Measurements from ENCODE around the gene NFASC. TPM values are rescaled to one million over a fixed set of nuclear protein-coding genes. Genes with fewer than 3 reads are reported as not detected.
A peak's percentile ranks its signal among the peaks of the same experiment; 100 is the strongest.

The NFASC gene
- total RNA-seq, 8 experiments from 2014 or later, result 0.56 to 85.7 (median 43.3) TPM

GRCh38 chr1:204837440-204838084 is 33.1 kb upstream of the NFASC start:
- H3K27ac ChIP-seq, result no peak overlapping the region
- no peak overlapping the region for H3K4me3 ChIP-seq
- in situ Hi-C loops (cut with MboI; ENCODE audit: low pct_unique_long_range_greater_than_20kb in 2 of 9, low sequenced_read_pairs in 9 of 9, unreplicated experiment in 9 of 9), result loop anchor here in 2 of 9 experiments (25.0 kb wide), 1 partner anchor 100 kb away; no protein-coding TSS in a partner anchor
- ATAC-seq (replicated peaks in 6 of 8), result peak in 7 of 8 experiments; percentile 18 to 87 (median 37)
- 24 to 69% (median 30%) methylated on average over 2 to 7 of the region's 7 CpGs; no CpG with 5 or more reads in 1 of the 10 experiments for WGBS, 10 experiments
- H3K4me1 ChIP-seq (replicated peaks in 1 of 2), result peaks cover 35 to 60% of the 10 kb centered on the region in 2 donors

- in situ Hi-C loops (cut with MboI; ENCODE audit: low pct_unique_long_range_greater_than_20kb in 2 of 9, low sequenced_read_pairs in 9 of 9, unreplicated experiment in 9 of 9), result loop anchor here in 2 of 9 experiments (25.0 kb wide), 1 partner anchor 96 kb away; no protein-coding TSS in a partner anchor
- no peak for ATAC-seq (replicated peaks in 6 of 8)
- Histone ChIP-seq H3K27ac (no peak overlapping the region), H3K4me3 (no peak overlapping the region), H3K4me1 (replicated peaks in 1 of 2) (peaks cover 40 to 61% of the 10 kb centered on the region in 2 donors)
- 0 to 73% (median 67%) methylated on average over 1 of the region's 1 CpG; no CpG with 5 or more reads in 7 of the 10 experiments for WGBS, 10 experiments
Measured at GRCh38 chr1:204841316-204841715, 29.3 kb upstream of the NFASC start.

- peaks cover 39 to 61% of the 10 kb centered on the region in 2 donors for H3K4me1 ChIP-seq (replicated peaks in 1 of 2)
- H3K27ac ChIP-seq, result no peak overlapping the region
- in situ Hi-C loops (cut with MboI; ENCODE audit: low pct_unique_long_range_greater_than_20kb in 2 of 9, low sequenced_read_pairs in 9 of 9, unreplicated experiment in 9 of 9), result loop anchor here in 2 of 9 experiments (25.0 kb wide), 1 partner anchor 96 kb away; no protein-coding TSS in a partner anchor
- ATAC-seq (replicated peaks in 6 of 8), result no peak
- 0 to 95% (median 83%) methylated on average over 1 to 2 of the region's 2 CpGs; no CpG with 5 or more reads in 2 of the 10 experiments for WGBS, 10 experiments
- no peak overlapping the region for H3K4me3 ChIP-seq
Measured at GRCh38 chr1:204841798-204842197, 28.9 kb upstream of the NFASC start.

GRCh38 chr1:204842369-204842768 is 28.3 kb upstream of the NFASC start:
- peaks cover 36 to 59% of the 10 kb centered on the region in 2 donors for H3K4me1 ChIP-seq (replicated peaks in 1 of 2)
- 70 to 100% (median 84%) methylated on average over 1 to 3 of the region's 3 CpGs; no CpG with 5 or more reads in 2 of the 10 experiments for WGBS, 10 experiments
- peak in 1 of 8 experiments; percentile 0 for ATAC-seq (replicated peaks in 6 of 8)
- no peak overlapping the region for H3K4me3 ChIP-seq
- in situ Hi-C loops (cut with MboI; ENCODE audit: low pct_unique_long_range_greater_than_20kb in 2 of 9, low sequenced_read_pairs in 9 of 9, unreplicated experiment in 9 of 9), result loop anchor here in 2 of 9 experiments (25.0 kb wide), 1 partner anchor 95 kb away; no protein-coding TSS in a partner anchor
- peak overlapping the region; percentile 78 to 96 for H3K27ac ChIP-seq

GRCh38 chr1:204842892-204843291 is 27.8 kb upstream of the NFASC start:
- peak overlapping the region; percentile 78 to 96 for H3K27ac ChIP-seq
- in situ Hi-C loops (cut with MboI; ENCODE audit: low pct_unique_long_range_greater_than_20kb in 2 of 9, low sequenced_read_pairs in 9 of 9, unreplicated experiment in 9 of 9), result loop anchor here in 2 of 9 experiments (25.0 kb wide), 1 partner anchor 94 kb away; no protein-coding TSS in a partner anchor
- H3K4me3 ChIP-seq, result no peak overlapping the region
- peak in 5 of 8 experiments; percentile 90 to 94 (median 93) for ATAC-seq (replicated peaks in 6 of 8)
- H3K4me1 ChIP-seq (replicated peaks in 1 of 2), result peaks cover 34 to 55% of the 10 kb centered on the region in 2 donors

GRCh38 chr1:204846546-204846945 is 24.1 kb upstream of the NFASC start:
- WGBS, 10 experiments, result 84 to 100% (median 87%) methylated on average over 1 to 3 of the region's 3 CpGs; no CpG with 5 or more reads in 7 of the 10 experiments

GRCh38 chr1:204848579-204848978 is 22.1 kb upstream of the NFASC start:
- 34 to 90% (median 76%) methylated on average over 2 to 5 of the region's 5 CpGs; no CpG with 5 or more reads in 1 of the 10 experiments for WGBS, 10 experiments
- no peak for ATAC-seq (replicated peaks in 6 of 8)
- H3K27ac ChIP-seq, result no peak overlapping the region
- no peak overlapping the region for H3K4me3 ChIP-seq
- peaks cover 23 to 35% of the 10 kb centered on the region in 2 donors for H3K4me1 ChIP-seq (replicated peaks in 1 of 2)
- in situ Hi-C loops (cut with MboI; ENCODE audit: low pct_unique_long_range_greater_than_20kb in 2 of 9, low sequenced_read_pairs in 9 of 9, unreplicated experiment in 9 of 9), result loop anchor here in 2 of 9 experiments (25.0 kb wide), 1 partner anchor 89 kb away; no protein-coding TSS in a partner anchor

More at GRCh38 chr1:204846546-204846945, 24.1 kb upstream of the NFASC start:
- Histone ChIP-seq H3K4me1 (replicated peaks in 1 of 2) (peaks cover 38 to 47% of the 10 kb centered on the region in 2 donors), H3K27ac (no peak overlapping the region), H3K4me3 (no peak overlapping the region)
- in situ Hi-C loops (cut with MboI; ENCODE audit: low pct_unique_long_range_greater_than_20kb in 2 of 9, low sequenced_read_pairs in 9 of 9, unreplicated experiment in 9 of 9), result loop anchor here in 2 of 9 experiments (25.0 kb wide), 1 partner anchor 91 kb away; no protein-coding TSS in a partner anchor
- no peak for ATAC-seq (replicated peaks in 6 of 8)

GRCh38 chr1:204852854-204853253 is 17.8 kb upstream of the NFASC start:
- Histone ChIP-seq H3K4me1 (replicated peaks in 1 of 2) (peaks cover 14 to 21% of the 10 kb centered on the region in 2 donors), H3K4me3 (no peak overlapping the region), H3K27ac (no peak overlapping the region)
- in situ Hi-C loops (cut with MboI; ENCODE audit: low pct_unique_long_range_greater_than_20kb in 2 of 9, low sequenced_read_pairs in 9 of 9, unreplicated experiment in 9 of 9), result no loop called here
- no peak for ATAC-seq (replicated peaks in 6 of 8)
- 0 to 100% (median 70%) methylated on average over 1 to 2 of the region's 2 CpGs; no CpG with 5 or more reads in 5 of the 10 experiments for WGBS, 10 experiments

GRCh38 chr1:204853436-204853835 is 17.2 kb upstream of the NFASC start:
- H3K4me3 ChIP-seq, result no peak overlapping the region
- WGBS, 10 experiments, result 83 to 100% (median 100%) methylated on average over 1 of the region's 1 CpG; no CpG with 5 or more reads in 4 of the 10 experiments
- H3K27ac ChIP-seq, result no peak overlapping the region
- no peak for ATAC-seq (replicated peaks in 6 of 8)
- H3K4me1 ChIP-seq (replicated peaks in 1 of 2), result peaks cover 17 to 20% of the 10 kb centered on the region in 2 donors
- in situ Hi-C loops (cut with MboI; ENCODE audit: low pct_unique_long_range_greater_than_20kb in 2 of 9, low sequenced_read_pairs in 9 of 9, unreplicated experiment in 9 of 9), result no loop called here

- Histone ChIP-seq H3K4me3 (no peak overlapping the region), H3K4me1 (replicated peaks in 1 of 2) (peaks cover 20 to 21% of the 10 kb centered on the region in 2 donors), H3K27ac (no peak overlapping the region)
- in situ Hi-C loops (cut with MboI; ENCODE audit: low pct_unique_long_range_greater_than_20kb in 2 of 9, low sequenced_read_pairs in 9 of 9, unreplicated experiment in 9 of 9), result no loop called here
- WGBS, 10 experiments, result 0 to 86% (median 80%) methylated on average over 1 to 2 of the region's 2 CpGs; no CpG with 5 or more reads in 7 of the 10 experiments
- no peak for ATAC-seq (replicated peaks in 6 of 8)
Measured at GRCh38 chr1:204854286-204854685, 16.4 kb upstream of the NFASC start.

GRCh38 chr1:204858363-204858821 is 12.3 kb upstream of the NFASC start:
- 0 to 93% (median 11%) methylated on average over 1 to 7 of the region's 9 CpGs; no CpG with 5 or more reads in 3 of the 10 experiments for WGBS, 10 experiments
- Histone ChIP-seq H3K4me1 (replicated peaks in 1 of 2) (peaks cover 58 to 61% of the 10 kb centered on the region in 2 donors), H3K27ac (peak overlapping the region; percentile 78 to 92), H3K4me3 (peak overlapping the region; percentile 2 to 27 (median 17))
- peak in 7 of 8 experiments; percentile 12 to 97 (median 96) for ATAC-seq (replicated peaks in 6 of 8)
- in situ Hi-C loops (cut with MboI; ENCODE audit: low pct_unique_long_range_greater_than_20kb in 2 of 9, low sequenced_read_pairs in 9 of 9, unreplicated experiment in 9 of 9), result no loop called here

- peak in 2 of 8 experiments; percentile 33 to 53 for ATAC-seq (replicated peaks in 6 of 8)
- WGBS, 10 experiments, result 17 to 100% (median 84%) methylated on average over 1 to 4 of the region's 4 CpGs; no CpG with 5 or more reads in 3 of the 10 experiments
- in situ Hi-C loops (cut with MboI; ENCODE audit: low pct_unique_long_range_greater_than_20kb in 2 of 9, low sequenced_read_pairs in 9 of 9, unreplicated experiment in 9 of 9), result no loop called here
- Histone ChIP-seq H3K4me1 (replicated peaks in 1 of 2) (peaks cover 60 to 64% of the 10 kb centered on the region in 2 donors), H3K4me3 (no peak overlapping the region), H3K27ac (peak overlapping the region; percentile 37 to 92)
Measured at GRCh38 chr1:204859861-204860267, 10.8 kb upstream of the NFASC start.

- Histone ChIP-seq H3K4me1 (replicated peaks in 1 of 2) (peaks cover 62 to 67% of the 10 kb centered on the region in 2 donors), H3K4me3 (no peak overlapping the region), H3K27ac (peak overlapping the region in 1 of 2 donors; percentile 25)
- ATAC-seq (replicated peaks in 6 of 8), result peak in 2 of 8 experiments; percentile 3 to 8
- in situ Hi-C loops (cut with MboI; ENCODE audit: low pct_unique_long_range_greater_than_20kb in 2 of 9, low sequenced_read_pairs in 9 of 9, unreplicated experiment in 9 of 9), result no loop called here
- 14 to 88% (median 63%) methylated on average over 1 to 5 of the region's 5 CpGs; no CpG with 5 or more reads in 1 of the 10 experiments for WGBS, 10 experiments
Measured at GRCh38 chr1:204863024-204863423, 7.6 kb upstream of the NFASC start.
